ENCODE measurements around the gene PATJ.

Gene PATJ

GRCh38 chr1:62126579-62127290, 384.5 kb downstream of the PATJ start:
- no peak overlapping the region for H2BK15ac ChIP-seq (ENCODE audit: low read depth, poor library complexity, severe bottlenecking)
- no peak overlapping the region for H3K4me3 ChIP-seq (ENCODE audit: insufficient read depth in 1 of 2, low read depth in 1 of 2, low read length in 2 of 2)
- DNase-seq: no peak
- H3K36me3 ChIP-seq (ENCODE audit: control insufficient read depth in 1 of 2, insufficient read depth in 2 of 2, low read depth in 1 of 2, low read length in 2 of 2): no peaks in the 10 kb centered on the region
- H3K4me2 ChIP-seq (ENCODE audit: low read length, poor library complexity, severe bottlenecking): no peak overlapping the region
- H2BK5ac ChIP-seq (ENCODE audit: low read depth, low read length, poor library complexity, severe bottlenecking): no peak overlapping the region
- no peak overlapping the region for H3K27ac ChIP-seq (ENCODE audit: low read length, poor library complexity, severe bottlenecking)
- H3K4ac ChIP-seq (ENCODE audit: low read depth in 1 of 2, low read length in 2 of 2): no peak overlapping the region
- no peaks in the 10 kb centered on the region for H3K9me3 ChIP-seq (ENCODE audit: control insufficient read depth, low read length)
- no peak overlapping the region for H3K23ac ChIP-seq (ENCODE audit: low read length in 2 of 2)
- H3K14ac ChIP-seq (ENCODE audit: low read length in 2 of 2): no peak overlapping the region
- no peak overlapping the region for H2AK5ac ChIP-seq (ENCODE audit: low read length, severe bottlenecking)
- 98% methylated on average over 3 of the region's 5 CpGs for WGBS
- H2BK12ac ChIP-seq (ENCODE audit: low read length in 2 of 2): no peak overlapping the region
- no peak overlapping the region for H2BK120ac ChIP-seq (ENCODE audit: low read depth, low read length)
- peaks cover 2% of the 10 kb centered on the region for H3K4me1 ChIP-seq (ENCODE audit: control insufficient read depth, insufficient read depth, low read depth, low read length)
- H3K27me3 ChIP-seq (ENCODE audit: control insufficient read depth in 1 of 2, insufficient read depth in 1 of 2, low read length in 2 of 2): no peaks in the 10 kb centered on the region
- H2AFZ ChIP-seq (ENCODE audit: low read depth, low read length): no peak overlapping the region
- no peak overlapping the region for H3K18ac ChIP-seq (ENCODE audit: low read depth in 1 of 2, low read length in 2 of 2)
- H3K79me1 ChIP-seq (replicated peaks; ENCODE audit: low read length, poor library complexity, severe bottlenecking): no peaks in the 10 kb centered on the region
- H3K9ac ChIP-seq (ENCODE audit: low read length): no peak overlapping the region
- H4K91ac ChIP-seq (ENCODE audit: low read length): no peak overlapping the region
- no peak overlapping the region for H4K8ac ChIP-seq (ENCODE audit: low read length)

GRCh38 chr1:62128745-62129144, 386.5 kb downstream of the PATJ start:
- no peaks in the 10 kb centered on the region for H3K9me3 ChIP-seq (ENCODE audit: control insufficient read depth, low read length)
- H3K4me1 ChIP-seq (ENCODE audit: control insufficient read depth, insufficient read depth, low read depth, low read length): no peaks in the 10 kb centered on the region
- 92% methylated on average over 9 of the region's 14 CpGs for WGBS
- H3K27ac ChIP-seq (ENCODE audit: low read length, poor library complexity, severe bottlenecking): no peak overlapping the region
- no peak overlapping the region for H3K14ac ChIP-seq (ENCODE audit: low read length in 2 of 2)
- no peak overlapping the region for H3K18ac ChIP-seq (ENCODE audit: low read depth in 1 of 2, low read length in 2 of 2)
- H3K27me3 ChIP-seq (ENCODE audit: control insufficient read depth in 1 of 2, insufficient read depth in 1 of 2, low read length in 2 of 2): no peaks in the 10 kb centered on the region
- H3K4me2 ChIP-seq (ENCODE audit: low read length, poor library complexity, severe bottlenecking): no peak overlapping the region
- no peak overlapping the region for H2AFZ ChIP-seq (ENCODE audit: low read depth, low read length)
- H2BK5ac ChIP-seq (ENCODE audit: low read depth, low read length, poor library complexity, severe bottlenecking): no peak overlapping the region
- H4K91ac ChIP-seq (ENCODE audit: low read length): no peak overlapping the region
- no peak overlapping the region for H4K8ac ChIP-seq (ENCODE audit: low read length)
- no peak overlapping the region for H2BK15ac ChIP-seq (ENCODE audit: low read depth, poor library complexity, severe bottlenecking)
- H2AK5ac ChIP-seq (ENCODE audit: low read length, severe bottlenecking): no peak overlapping the region
- DNase-seq: no peak
- H3K23ac ChIP-seq (ENCODE audit: low read length in 2 of 2): no peak overlapping the region
- H2BK12ac ChIP-seq (ENCODE audit: low read length in 2 of 2): no peak overlapping the region
- H3K79me1 ChIP-seq (replicated peaks; ENCODE audit: low read length, poor library complexity, severe bottlenecking): no peaks in the 10 kb centered on the region
- H3K4ac ChIP-seq (ENCODE audit: low read depth in 1 of 2, low read length in 2 of 2): no peak overlapping the region
- no peak overlapping the region for H3K9ac ChIP-seq (ENCODE audit: low read length)
- no peaks in the 10 kb centered on the region for H3K36me3 ChIP-seq (ENCODE audit: control insufficient read depth in 1 of 2, insufficient read depth in 2 of 2, low read depth in 1 of 2, low read length in 2 of 2)
- H2BK120ac ChIP-seq (ENCODE audit: low read depth, low read length): no peak overlapping the region
- H3K4me3 ChIP-seq (ENCODE audit: insufficient read depth in 1 of 2, low read depth in 1 of 2, low read length in 2 of 2): no peak overlapping the region

- Histone ChIP-seq H3K4ac (ENCODE audit: low read depth in 1 of 2, low read length in 2 of 2) (no peak overlapping the region), H3K18ac (ENCODE audit: low read depth in 1 of 2, low read length in 2 of 2) (no peak overlapping the region), H2BK5ac (ENCODE audit: low read depth, low read length, poor library complexity, severe bottlenecking) (no peak overlapping the region), H3K79me1 (replicated peaks; ENCODE audit: low read length, poor library complexity, severe bottlenecking) (no peaks in the 10 kb centered on the region), H3K27me3 (ENCODE audit: control insufficient read depth in 1 of 2, insufficient read depth in 1 of 2, low read length in 2 of 2) (no peaks in the 10 kb centered on the region), H4K91ac (ENCODE audit: low read length) (no peak overlapping the region), H2BK15ac (ENCODE audit: low read depth, poor library complexity, severe bottlenecking) (no peak overlapping the region), H3K14ac (ENCODE audit: low read length in 2 of 2) (no peak overlapping the region), H3K4me2 (ENCODE audit: low read length, poor library complexity, severe bottlenecking) (no peak overlapping the region), H2BK120ac (ENCODE audit: low read depth, low read length) (no peak overlapping the region), H2AK5ac (ENCODE audit: low read length, severe bottlenecking) (no peak overlapping the region), H3K9me3 (ENCODE audit: control insufficient read depth, low read length) (no peaks in the 10 kb centered on the region), H2AFZ (ENCODE audit: low read depth, low read length) (no peak overlapping the region), H3K4me1 (ENCODE audit: control insufficient read depth, insufficient read depth, low read depth, low read length) (no peaks in the 10 kb centered on the region), H3K36me3 (ENCODE audit: control insufficient read depth in 1 of 2, insufficient read depth in 2 of 2, low read depth in 1 of 2, low read length in 2 of 2) (no peaks in the 10 kb centered on the region), H3K4me3 (ENCODE audit: insufficient read depth in 1 of 2, low read depth in 1 of 2, low read length in 2 of 2) (no peak overlapping the region), H4K8ac (ENCODE audit: low read length) (no peak overlapping the region), H3K27ac (ENCODE audit: low read length, poor library complexity, severe bottlenecking) (no peak overlapping the region), H3K23ac (ENCODE audit: low read length in 2 of 2) (no peak overlapping the region), H2BK12ac (ENCODE audit: low read length in 2 of 2) (no peak overlapping the region), H3K9ac (ENCODE audit: low read length) (no peak overlapping the region)
- peak; percentile 65 for DNase-seq
- 65% methylated on average over 6 of the region's 6 CpGs for WGBS
These were observed 388.9 kb downstream of the PATJ start for GRCh38 chr1:62131093-62131725.

DNA sequence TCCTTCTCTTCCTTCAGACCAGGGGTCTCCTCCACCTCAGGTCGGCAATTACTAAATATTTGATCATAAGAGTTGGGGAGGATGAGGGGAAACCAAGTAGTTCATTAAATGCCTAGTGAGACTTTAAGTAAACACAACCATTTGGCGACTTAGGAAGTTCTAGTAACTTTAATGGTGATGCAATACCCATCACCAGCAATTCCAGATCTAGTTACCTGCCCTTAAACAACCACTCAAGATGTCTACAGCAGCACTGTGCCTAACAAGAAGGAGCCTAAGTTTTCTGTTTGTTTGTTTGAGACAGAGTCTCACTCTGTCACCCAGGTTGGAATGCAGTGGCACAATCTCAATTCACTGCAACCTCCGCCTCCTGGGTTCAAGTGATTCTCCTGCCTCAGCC, 395.7 kb downstream of the PATJ start:
- Histone ChIP-seq H3K14ac (ENCODE audit: low read length in 2 of 2) (no peak overlapping the region), H4K8ac (ENCODE audit: low read length) (no peak overlapping the region), H2BK5ac (ENCODE audit: low read depth, low read length, poor library complexity, severe bottlenecking) (no peak overlapping the region), H3K9me3 (ENCODE audit: control insufficient read depth, low read length) (no peaks in the 10 kb centered on the region), H3K4me1 (ENCODE audit: control insufficient read depth, insufficient read depth, low read depth, low read length) (peaks cover 1% of the 10 kb centered on the region), H3K27ac (ENCODE audit: low read length, poor library complexity, severe bottlenecking) (no peak overlapping the region), H3K27me3 (ENCODE audit: control insufficient read depth in 1 of 2, insufficient read depth in 1 of 2, low read length in 2 of 2) (no peaks in the 10 kb centered on the region), H3K4me2 (ENCODE audit: low read length, poor library complexity, severe bottlenecking) (no peak overlapping the region), H2AK5ac (ENCODE audit: low read length, severe bottlenecking) (no peak overlapping the region), H3K9ac (ENCODE audit: low read length) (no peak overlapping the region), H3K18ac (ENCODE audit: low read depth in 1 of 2, low read length in 2 of 2) (no peak overlapping the region), H3K36me3 (ENCODE audit: control insufficient read depth in 1 of 2, insufficient read depth in 2 of 2, low read depth in 1 of 2, low read length in 2 of 2) (no peaks in the 10 kb centered on the region), H3K4ac (ENCODE audit: low read depth in 1 of 2, low read length in 2 of 2) (no peak overlapping the region), H2AFZ (ENCODE audit: low read depth, low read length) (no peak overlapping the region), H3K79me1 (replicated peaks; ENCODE audit: low read length, poor library complexity, severe bottlenecking) (no peaks in the 10 kb centered on the region), H3K4me3 (ENCODE audit: insufficient read depth in 1 of 2, low read depth in 1 of 2, low read length in 2 of 2) (no peak overlapping the region), H2BK15ac (ENCODE audit: low read depth, poor library complexity, severe bottlenecking) (no peak overlapping the region), H2BK12ac (ENCODE audit: low read length in 2 of 2) (no peak overlapping the region), H4K91ac (ENCODE audit: low read length) (no peak overlapping the region), H3K23ac (ENCODE audit: low read length in 2 of 2) (no peak overlapping the region), H2BK120ac (ENCODE audit: low read depth, low read length) (no peak overlapping the region)
- no peak for DNase-seq
- 40% methylated on average over 1 of the region's 3 CpGs for WGBS

All from mesenchymal stem cell (in vitro differentiated cells and primary cell).